B cell (primary cell): ENCODE data around the gene PTGFRN. TPM values are rescaled to one million over a fixed set of nuclear protein-coding genes. Genes with fewer than 3 reads are reported as not detected.

Experiments used
- ATAC-seq: fragments of 200-7000 bp; cut with Tn5 transposase; one replicate; pipeline ENCODE4 v1.10.0; 2021; ENCODE audit warnings: low read depth, mild to moderate bottlenecking, moderate number of reproducible peaks, moderate library complexity
- CTCF ChIA-PET: fragments of 350-600 bp; sonication (Branson Sonifier 250); formaldehyde crosslinking; loops from one replicate; lab custom pipeline; 2021; ENCODE audit warnings: antibody characterized with exemption, inconsistent platforms; lab: Charles Lee
- POLR2A ChIA-PET: fragments of 350-600 bp; sonication (Branson Sonifier 250); formaldehyde crosslinking; loops from one replicate; lab custom pipeline; 2021; ENCODE audit warnings: antibody characterized with exemption; lab: Charles Lee
- DNase-seq: peaks from one replicate; pipeline ENCODE4 v3.0.0; 2013
- H2AFZ ChIP-seq: 2 replicates; pipeline ENCODE4 v1.6.1; 2012; ENCODE audit warnings: mild to moderate bottlenecking, low read depth, low read length; ENCODE audit not compliant: insufficient read depth, poor library complexity, severe bottlenecking
- H3K27ac ChIP-seq, 2 donors: 1 replicate in 1 of 2; 2 replicates in 1 of 2; pipeline ENCODE4 v1.5.1; 2012 to 2013; ENCODE audit warnings: low read length in 2 of 2, mild to moderate bottlenecking in 2 of 2, moderate library complexity in 1 of 2
- H3K27me3 ChIP-seq, 4 experiments: fragments of 200-600 bp in 1 of 4; sonication (generic) in 1 of 4; replicated peaks in 1 of 4; 1 replicate in 2 of 4; 2 replicates in 2 of 4; pipeline versions ENCODE4 v1.6.1 to v1.7.0; 2013 to 2016; ENCODE audit warnings: low read length in 3 of 4, mild to moderate bottlenecking in 2 of 4, mixed read lengths in 1 of 4, moderate library complexity in 1 of 4; ENCODE audit not compliant: insufficient read depth in 4 of 4, control insufficient read depth in 3 of 4; ENCODE audit errors: control extremely low read depth in 1 of 4
- H3K36me3 ChIP-seq, 2 experiments: replicated peaks in 1 of 2; 1 replicate in 1 of 2; 2 replicates in 1 of 2; pipeline versions ENCODE4 v1.6.1 to v1.7.1; 2013; ENCODE audit warnings: low read length in 1 of 2; ENCODE audit not compliant: insufficient read depth in 2 of 2, control insufficient read depth in 1 of 2; ENCODE audit errors: control extremely low read depth in 1 of 2, extremely low read depth in 1 of 2
- H3K4me1 ChIP-seq, 2 donors: fragments of 200-600 bp in 1 of 2; sonication (generic) in 1 of 2; 1 replicate in 1 of 2; 2 replicates in 1 of 2; pipeline versions ENCODE4 v1.5.1 to v1.6.1; 2013 to 2017; ENCODE audit warnings: low read length in 2 of 2; ENCODE audit not compliant: control insufficient read depth in 2 of 2, insufficient read depth in 2 of 2
- H3K4me2 ChIP-seq: replicated peaks from 2 replicates; pipeline ENCODE3; 2012; ENCODE audit warnings: mild to moderate bottlenecking, low read depth, low read length; ENCODE audit not compliant: poor library complexity, severe bottlenecking
- H3K4me3 ChIP-seq, 5 experiments: fragments of 200-600 bp in 1 of 5; sonication (generic) in 1 of 5; 1 replicate in 3 of 5; 2 replicates in 2 of 5; pipeline versions ENCODE4 v1.5.1 to v1.7.0; 2011 to 2016; ENCODE audit warnings: low read length in 4 of 5, mild to moderate bottlenecking in 4 of 5, low read depth in 2 of 5, control low read depth in 1 of 5, moderate library complexity in 1 of 5; ENCODE audit not compliant: insufficient read depth in 1 of 5; ENCODE audit errors: control extremely low read depth in 1 of 5, extremely low read depth in 1 of 5
- H3K79me2 ChIP-seq: fragments of 200-600 bp; sonication (generic); one replicate; pipeline ENCODE4 v1.6.0; 2016; ENCODE audit warnings: low read length; ENCODE audit not compliant: control insufficient read depth, insufficient read depth
- H3K9ac ChIP-seq: fragments of 200-600 bp; sonication (generic); 2 replicates; pipeline ENCODE4 v1.6.1; 2017; ENCODE audit warnings: mild to moderate bottlenecking, low read length, moderate library complexity
- H3K9me3 ChIP-seq, 3 donors: one replicate each; pipeline versions ENCODE4 v1.6.1 to v1.7.1; 2013; ENCODE audit warnings: low read length in 2 of 3; ENCODE audit not compliant: control insufficient read depth in 2 of 3, insufficient read depth in 1 of 3; ENCODE audit errors: control extremely low read depth in 1 of 3
- H4K20me1 ChIP-seq: 2 replicates; pipeline ENCODE4 v1.6.0; 2012; ENCODE audit warnings: mild to moderate bottlenecking, low read length; ENCODE audit not compliant: insufficient read depth, control insufficient read depth, poor library complexity, severe bottlenecking
- H3K27ac Mint-ChIP-seq: one replicate; pipeline ENCODE4 v1.8.0; 2021; ENCODE audit warnings: mixed read lengths
- H3K27me3 Mint-ChIP-seq: one replicate; pipeline ENCODE4 v1.8.0; 2021; ENCODE audit warnings: mixed read lengths
- H3K4me1 Mint-ChIP-seq: one replicate; pipeline ENCODE4 v1.8.0; 2021; ENCODE audit warnings: mixed read lengths
- H3K4me3 Mint-ChIP-seq: one replicate; pipeline ENCODE4 v1.8.0; 2021; ENCODE audit warnings: mixed read lengths
- H3K9me3 Mint-ChIP-seq: one replicate; pipeline ENCODE4 v1.8.0; 2022; ENCODE audit warnings: mixed read lengths; ENCODE audit not compliant: insufficient read depth
- EZH2 ChIP-seq: IDR thresholded peaks from 2 replicates; pipeline ENCODE4 v1.6.1; 2012; ENCODE audit warnings: borderline replicate concordance, low read depth, mild to moderate bottlenecking, moderate library complexity, low read length; ENCODE audit not compliant: insufficient read depth, poor library complexity, severe bottlenecking
- WGBS: methylation state at CpG from one replicate; pipeline ENCODE4 v1.1.5; 2013; ENCODE audit warnings: missing lambda C conversion rate; ENCODE audit not compliant: insufficient coverage; 5-methylcytosine and 5-hydroxymethylcytosine counted together
- intact Hi-C: fragments of 100-400 bp; cut with micrococcal nuclease; formaldehyde crosslinking; loops from one replicate; pipeline ENCODE4 v1.10.0; 2022
- polyA plus RNA-seq: library from polyadenylated mRNA; depleted of rRNA; stranded (reverse); fragments of >200 nt; gene quantifications from 2 replicates; pipeline ENCODE4 v1.2.3, GENCODE V29; 2012
- total RNA-seq, 2 donors: library from RNA; stranded (reverse); fragments of 120-200 nt in 1 of 2; gene quantifications; 1 replicate in 1 of 2; 2 replicates in 1 of 2; pipeline versions ENCODE4 v1.2.3 to v1.2.4, GENCODE V29; 2013 to 2022
- TF ChIP-seq, protein P1 (sequence below): fragments of 200-600 bp; IDR thresholded peaks from one replicate; pipeline ENCODE4 v1.8.0; 2022; ENCODE audit warnings: antibody characterized with exemption, mild to moderate bottlenecking

Gene PTGFRN
- total and polyA plus RNA-seq, 2 donors (not counting 1 experiment from before 2014, with no cell fraction given): 0.17 TPM; not detected in 1

DNA sequence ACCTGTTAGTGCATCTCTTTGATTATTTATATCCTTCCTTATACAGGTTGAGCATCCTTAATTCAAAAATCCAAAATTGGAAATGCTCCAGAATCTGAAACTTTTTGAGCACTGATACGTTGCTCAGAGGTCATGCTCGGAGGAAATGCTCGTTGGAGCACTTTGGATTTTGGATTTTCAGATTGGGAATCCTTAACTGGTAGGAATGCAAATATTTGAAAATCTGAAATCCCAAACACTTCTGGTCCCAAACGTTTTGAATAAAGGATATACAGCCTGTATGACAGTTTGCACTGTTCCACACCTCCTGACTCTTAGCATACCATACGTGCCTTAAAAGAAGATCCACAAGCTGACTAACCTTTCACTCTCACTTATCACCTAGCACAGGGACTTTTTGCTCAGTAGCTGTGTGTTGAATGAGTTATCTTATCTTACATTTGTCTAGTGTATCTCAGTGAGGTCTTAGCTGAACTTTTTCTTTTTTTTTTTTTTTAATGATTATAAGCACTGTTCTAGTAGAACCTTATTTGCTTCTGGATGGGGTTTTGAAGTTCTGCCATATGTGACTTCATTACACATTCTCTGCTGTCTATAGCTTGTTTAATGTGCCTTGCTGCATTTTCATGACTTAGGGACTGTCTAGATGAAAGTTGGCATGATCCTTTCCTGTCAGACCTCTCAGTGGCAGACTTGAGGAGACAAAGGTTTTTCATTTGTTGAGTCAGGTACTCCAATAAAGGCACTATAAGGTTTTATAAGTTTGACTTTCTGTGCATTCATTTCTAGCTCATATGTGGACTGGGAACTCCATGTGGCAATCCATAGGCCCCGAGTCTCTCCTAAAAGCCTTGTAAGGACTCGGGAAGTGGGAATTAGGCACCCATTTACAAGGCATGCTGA, 21.6 kb downstream of the PTGFRN start:
- DNase-seq: no peak
- POLR2A ChIA-PET: no interaction called here

More for the DNA sequence above, 21.6 kb downstream of the PTGFRN start:
- Histone ChIP-seq H3K4me1 (no peaks in the 10 kb centered on the region), H4K20me1 (no peaks in the 10 kb centered on the region), H3K27ac (no peak overlapping the region), H3K79me2 (no peaks in the 10 kb centered on the region), H3K9me3 (no peaks in the 10 kb centered on the region), H3K4me2 (no peak overlapping the region), H3K27me3 (peaks cover 0 to 5% (median 0%) of the 10 kb centered on the region in 4 experiments), H3K36me3 (no peaks in the 10 kb centered on the region), H2AFZ (no peak overlapping the region), H3K4me3 (no peak overlapping the region), H3K9ac (no peak overlapping the region)
- no peak overlapping the region for H3K4me3 Mint-ChIP-seq
- no peak overlapping the region for H3K27ac Mint-ChIP-seq
- intact Hi-C loops: no loop called here
- 82% methylated on average over 3 of the region's 7 CpGs for WGBS
- ATAC-seq: no peak
- H3K4me1 Mint-ChIP-seq: no peaks in the 10 kb centered on the region
- TF ChIP-seq, protein P1, sequence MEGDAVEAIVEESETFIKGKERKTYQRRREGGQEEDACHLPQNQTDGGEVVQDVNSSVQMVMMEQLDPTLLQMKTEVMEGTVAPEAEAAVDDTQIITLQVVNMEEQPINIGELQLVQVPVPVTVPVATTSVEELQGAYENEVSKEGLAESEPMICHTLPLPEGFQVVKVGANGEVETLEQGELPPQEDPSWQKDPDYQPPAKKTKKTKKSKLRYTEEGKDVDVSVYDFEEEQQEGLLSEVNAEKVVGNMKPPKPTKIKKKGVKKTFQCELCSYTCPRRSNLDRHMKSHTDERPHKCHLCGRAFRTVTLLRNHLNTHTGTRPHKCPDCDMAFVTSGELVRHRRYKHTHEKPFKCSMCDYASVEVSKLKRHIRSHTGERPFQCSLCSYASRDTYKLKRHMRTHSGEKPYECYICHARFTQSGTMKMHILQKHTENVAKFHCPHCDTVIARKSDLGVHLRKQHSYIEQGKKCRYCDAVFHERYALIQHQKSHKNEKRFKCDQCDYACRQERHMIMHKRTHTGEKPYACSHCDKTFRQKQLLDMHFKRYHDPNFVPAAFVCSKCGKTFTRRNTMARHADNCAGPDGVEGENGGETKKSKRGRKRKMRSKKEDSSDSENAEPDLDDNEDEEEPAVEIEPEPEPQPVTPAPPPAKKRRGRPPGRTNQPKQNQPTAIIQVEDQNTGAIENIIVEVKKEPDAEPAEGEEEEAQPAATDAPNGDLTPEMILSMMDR: no peak
- no peak for TF ChIP-seq EZH2
- peaks cover under 1% of the 10 kb centered on the region for H3K27me3 Mint-ChIP-seq
- CTCF ChIA-PET: interaction anchor here (0.6 to 1.0 kb wide), 3 partner anchors 15 to 195 kb away, joined by 3 read pairs; no protein-coding TSS in a partner anchor
- H3K9me3 Mint-ChIP-seq: no peaks in the 10 kb centered on the region
